HuH-7.5 (cell line): Measurements from ENCODE around the gene GUK1.
A peak's percentile ranks its signal among the peaks of the same experiment; 100 is the strongest.
"Not testable (repeated sequence)": the region's sequence is repeated elsewhere in the genome, so short reads cannot be mapped to it uniquely, and the experiment has no call there.

Experiments used
- DNase-seq: peaks from one replicate; pipeline ENCODE4 v3.0.0; 2011; ENCODE audit warnings: low spot score

GUK1 gene

DNA sequence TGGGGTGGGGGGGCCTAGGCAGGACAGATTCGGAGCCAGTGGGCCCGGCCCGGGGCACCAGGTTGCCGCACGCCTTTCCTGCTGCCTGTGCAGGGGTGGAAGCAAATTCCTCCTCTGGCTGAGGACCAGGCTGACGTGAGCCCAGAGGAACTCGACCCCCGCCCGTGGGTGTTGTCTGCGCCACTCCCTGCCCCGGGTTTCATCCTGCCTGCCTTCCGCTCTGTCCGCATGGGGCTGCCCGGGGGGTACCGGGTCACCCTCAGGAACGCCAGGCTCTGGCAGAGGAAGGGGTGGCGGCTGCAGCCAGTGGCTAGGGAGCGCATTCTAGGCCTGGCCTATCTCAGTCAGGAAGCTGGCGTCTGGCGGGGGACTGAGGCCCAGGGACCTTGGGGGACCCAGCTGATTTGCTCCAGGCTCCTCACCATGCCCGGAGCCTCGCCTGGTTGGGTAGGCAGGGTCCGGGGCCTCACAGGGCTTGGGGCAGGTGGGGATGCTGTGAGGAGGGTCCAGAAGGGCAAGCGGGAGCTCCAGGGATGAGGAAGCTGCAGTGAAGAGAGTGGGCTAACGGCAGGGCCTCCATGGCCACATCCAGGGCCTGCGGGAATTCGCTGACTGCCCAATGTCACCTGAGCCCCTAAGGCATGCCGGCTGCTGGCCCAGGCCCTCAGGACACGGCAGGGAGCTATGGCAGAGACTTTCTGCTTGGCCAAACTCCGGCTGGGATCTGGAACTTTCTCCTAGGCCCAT, 23.1 kb downstream of the GUK1 start:
- no peak for DNase-seq

DNA sequence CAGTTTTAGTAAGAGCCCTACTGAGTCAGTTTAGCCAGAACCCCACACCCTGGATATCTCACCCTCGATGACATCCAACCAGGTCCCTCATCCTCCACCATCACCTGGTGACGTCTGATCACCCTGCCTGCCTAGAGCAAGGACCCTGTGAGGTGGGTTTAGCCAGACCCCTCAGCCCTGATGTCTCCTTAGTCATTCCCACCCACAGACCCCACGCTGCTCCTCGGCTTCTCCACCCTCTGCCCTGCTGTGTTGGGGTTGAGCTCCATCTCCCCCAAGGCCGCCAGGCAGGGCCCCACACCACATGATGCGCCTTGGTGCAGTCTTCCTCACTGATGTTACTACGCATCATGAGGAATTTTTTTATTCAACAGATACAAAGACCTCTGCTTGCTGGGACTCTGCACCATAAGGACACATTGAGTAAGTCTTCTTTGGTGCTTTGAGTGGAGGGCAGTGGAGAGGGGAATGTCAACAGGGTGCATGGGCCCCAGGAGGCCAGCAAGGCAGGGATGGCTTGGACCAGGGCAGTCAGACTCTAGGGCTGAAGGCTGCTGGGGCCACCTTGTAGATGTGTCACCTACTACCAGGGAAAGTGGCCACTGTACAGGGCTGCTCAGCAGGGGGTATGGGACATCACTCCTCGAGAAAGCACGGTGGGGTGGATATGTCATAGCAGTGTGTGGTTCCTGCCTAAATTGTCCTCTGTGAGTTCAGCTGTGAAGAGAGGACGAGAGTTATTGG, 23.9 kb downstream of the GUK1 start:
- no peak for DNase-seq

DNA sequence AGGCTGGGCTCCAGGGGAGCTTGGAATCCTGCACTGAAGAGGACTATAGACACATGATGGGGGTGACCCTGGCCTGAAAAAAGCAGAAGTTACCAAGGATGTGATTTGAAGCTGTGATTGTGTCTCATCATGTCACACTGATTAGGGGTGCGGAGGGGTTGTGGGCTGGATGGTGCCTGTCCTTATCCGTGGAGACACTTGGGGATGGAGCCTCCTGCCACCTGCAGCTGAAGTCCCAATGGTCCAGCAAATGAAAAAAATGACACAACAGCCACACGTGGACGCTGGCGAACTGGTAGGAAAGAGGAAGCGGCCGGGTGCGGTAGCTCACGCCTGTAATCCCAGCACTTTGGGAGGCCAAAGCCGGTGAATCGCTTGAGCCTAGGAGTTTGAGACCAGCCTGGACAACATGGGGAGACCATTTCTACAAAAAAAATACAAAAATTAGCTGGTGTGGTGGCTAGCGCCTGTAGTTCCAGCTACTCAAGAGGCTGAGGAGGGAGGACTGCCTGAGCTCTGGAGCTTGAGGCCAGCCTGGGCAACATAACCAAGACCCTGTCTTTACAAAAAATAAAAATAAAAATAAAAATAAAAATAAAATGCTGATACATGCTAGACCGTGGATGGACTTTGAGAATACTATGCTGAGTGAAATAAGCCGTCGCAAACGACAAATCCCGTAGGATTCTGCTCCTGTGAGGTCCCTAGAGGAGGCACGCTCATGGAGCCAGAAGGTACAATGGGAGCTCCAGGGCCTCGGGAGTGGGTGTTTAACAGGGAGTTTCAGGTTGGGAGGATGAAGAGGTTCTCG, 24.7 kb downstream of the GUK1 start:
- DNase-seq, result no peak

DNA sequence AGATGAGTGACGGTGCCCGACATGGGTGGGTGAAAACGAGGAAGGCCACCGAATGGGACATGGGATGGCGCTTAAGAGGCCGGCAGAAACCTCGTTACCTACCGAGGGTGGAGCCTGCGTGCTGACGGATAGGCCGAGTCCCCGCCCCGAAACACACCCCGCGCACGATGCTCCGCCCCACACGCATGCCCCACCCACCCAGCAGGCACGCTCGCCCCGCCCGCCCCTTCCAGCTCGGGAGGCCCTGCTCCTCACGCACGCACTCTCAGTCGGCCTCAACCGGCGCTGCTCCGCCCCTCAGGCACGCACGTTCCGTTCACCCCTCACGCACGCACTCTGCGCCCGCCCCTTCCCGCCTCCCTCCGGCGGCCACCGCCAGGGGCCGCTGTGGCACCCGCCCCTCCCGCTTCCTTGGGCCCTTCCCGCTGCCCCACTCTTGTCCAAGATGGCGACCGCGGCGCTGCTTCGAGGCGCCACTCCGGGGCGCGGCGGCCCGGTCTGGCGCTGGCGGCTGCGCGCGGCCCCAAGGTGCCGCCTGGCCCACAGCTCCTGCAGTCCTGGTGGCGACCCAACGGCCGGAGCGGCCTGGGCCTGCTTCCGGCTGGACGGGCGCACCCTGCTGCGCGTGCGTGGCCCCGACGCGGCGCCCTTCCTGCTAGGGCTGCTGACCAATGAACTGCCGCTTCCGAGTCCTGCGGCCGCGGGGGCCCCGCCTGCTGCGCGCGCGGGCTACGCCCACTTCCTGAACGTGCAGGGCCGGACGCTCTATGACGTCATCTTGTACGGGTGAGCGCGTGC, 25.5 kb downstream of the GUK1 start, which contains the start of gene IBA57:
IBA57 (plus strand) TSS at position 433 of the 798 bp plus-strand sequence; CDS start at position 446, 13 bp downstream.
- peak; percentile 99 for DNase-seq

DNA sequence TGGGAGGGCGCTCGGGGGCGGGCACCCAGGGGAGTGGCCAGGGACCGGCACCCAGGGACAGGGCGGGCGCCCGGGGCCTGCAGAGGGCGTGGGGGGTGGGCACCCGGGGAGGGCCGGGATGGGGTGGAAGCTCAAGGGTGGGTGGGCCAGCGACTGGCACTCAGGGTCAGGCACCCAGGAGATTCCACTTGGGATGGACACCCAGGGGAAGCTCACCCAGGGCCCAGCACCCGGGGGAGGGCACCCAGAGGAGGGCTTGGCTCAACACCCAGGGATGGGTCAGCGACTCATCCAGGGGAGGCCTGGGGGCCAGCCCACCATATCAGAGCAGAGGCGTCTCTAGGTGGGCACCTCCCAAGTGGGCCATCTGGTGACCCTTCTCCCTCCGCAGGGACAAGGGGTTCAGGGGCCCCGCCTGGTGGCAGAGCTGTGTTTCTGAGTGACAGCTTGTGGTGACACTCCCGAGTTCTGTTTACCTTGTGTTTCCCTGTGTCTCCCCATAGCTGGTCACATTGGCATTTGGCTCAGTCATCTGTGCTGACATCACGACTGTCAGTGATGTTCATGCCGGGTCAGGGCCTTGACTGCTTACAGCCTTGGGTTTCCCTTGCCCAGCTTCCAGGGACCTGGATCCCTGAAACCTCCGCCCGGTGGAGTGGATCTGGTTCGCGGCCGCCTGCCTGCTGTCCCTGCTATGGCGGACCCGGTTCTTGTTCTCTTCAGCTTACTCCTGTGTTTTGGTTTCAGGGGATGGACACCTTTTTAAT, 26.3 kb downstream of the GUK1 start:
- peak; percentile 84 for DNase-seq

DNA sequence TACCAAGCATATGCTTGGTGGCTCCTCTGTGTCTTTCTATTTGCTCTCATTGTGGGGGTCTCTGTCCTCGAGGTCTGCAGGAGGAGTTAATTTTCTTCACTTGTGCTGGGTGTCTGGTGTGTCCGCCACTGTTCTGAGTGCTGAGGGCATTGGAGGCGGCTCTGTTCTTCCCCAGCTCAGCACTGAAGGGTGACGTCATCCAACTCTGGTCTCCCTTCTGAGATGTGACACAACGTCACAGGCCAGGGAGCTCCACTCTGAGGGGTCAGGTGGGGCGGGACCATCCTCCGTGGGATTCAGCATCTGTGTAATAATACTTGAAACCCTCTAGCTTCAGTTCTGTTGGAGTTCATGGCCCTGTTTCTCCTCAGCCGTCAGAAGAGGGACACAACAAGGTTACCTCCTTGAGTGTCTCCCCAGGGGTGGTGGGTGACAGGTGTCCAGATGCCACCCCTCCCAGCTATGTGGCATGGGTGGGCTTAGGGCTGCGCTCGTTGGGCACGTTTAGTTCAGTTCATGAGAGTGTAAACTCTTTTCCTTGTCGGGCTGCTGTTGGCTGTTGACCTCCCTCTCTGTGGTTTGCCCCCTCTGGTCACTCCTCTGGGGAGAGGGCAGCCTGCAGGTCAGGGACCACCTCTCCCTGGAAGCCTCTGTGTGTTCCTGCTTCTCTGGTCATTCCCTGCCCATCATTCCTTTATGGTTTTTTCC, 28.6 kb downstream of the GUK1 start:
- DNase-seq, result no peak

DNA sequence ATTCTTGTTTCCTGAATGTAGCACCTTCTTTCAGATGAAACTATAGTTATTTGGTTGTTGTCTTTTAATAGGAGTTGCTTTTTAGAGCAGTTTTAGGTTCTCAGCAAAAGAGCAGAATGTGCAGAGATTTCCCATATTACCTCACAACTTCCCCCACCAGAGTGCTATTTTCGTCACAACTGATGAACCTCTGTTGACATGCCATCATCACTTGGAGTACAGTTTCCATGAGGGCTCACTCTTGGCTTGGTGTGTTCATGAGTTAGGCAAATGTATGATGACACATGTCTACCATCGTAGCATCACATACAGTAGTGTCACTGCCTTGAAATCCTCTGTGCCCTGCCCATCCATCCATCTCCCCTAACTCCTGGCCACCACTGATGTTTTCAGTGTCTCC, 29.3 kb downstream of the GUK1 start:
- no peak for DNase-seq

DNA sequence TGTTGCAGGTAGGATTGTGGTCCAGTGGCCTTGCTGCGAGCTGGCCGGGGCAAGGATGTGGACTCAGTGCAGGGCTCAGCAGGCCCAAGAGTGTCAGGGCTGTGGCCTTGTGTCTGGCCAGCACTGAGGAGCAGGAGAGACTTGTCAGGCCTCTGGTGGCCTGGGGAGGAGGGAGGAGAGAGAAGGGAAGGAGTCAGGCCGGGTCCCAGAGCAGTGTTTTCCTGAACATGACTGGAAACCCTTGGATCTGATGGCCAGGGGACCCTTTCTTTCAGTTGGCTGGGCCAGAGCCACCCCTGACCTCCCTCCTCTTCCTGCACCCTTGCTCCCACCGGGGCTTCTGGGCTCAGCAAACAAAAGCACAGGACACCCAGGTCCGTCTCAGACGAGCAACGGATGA, 30.6 kb downstream of the GUK1 start:
- no peak for DNase-seq

DNA sequence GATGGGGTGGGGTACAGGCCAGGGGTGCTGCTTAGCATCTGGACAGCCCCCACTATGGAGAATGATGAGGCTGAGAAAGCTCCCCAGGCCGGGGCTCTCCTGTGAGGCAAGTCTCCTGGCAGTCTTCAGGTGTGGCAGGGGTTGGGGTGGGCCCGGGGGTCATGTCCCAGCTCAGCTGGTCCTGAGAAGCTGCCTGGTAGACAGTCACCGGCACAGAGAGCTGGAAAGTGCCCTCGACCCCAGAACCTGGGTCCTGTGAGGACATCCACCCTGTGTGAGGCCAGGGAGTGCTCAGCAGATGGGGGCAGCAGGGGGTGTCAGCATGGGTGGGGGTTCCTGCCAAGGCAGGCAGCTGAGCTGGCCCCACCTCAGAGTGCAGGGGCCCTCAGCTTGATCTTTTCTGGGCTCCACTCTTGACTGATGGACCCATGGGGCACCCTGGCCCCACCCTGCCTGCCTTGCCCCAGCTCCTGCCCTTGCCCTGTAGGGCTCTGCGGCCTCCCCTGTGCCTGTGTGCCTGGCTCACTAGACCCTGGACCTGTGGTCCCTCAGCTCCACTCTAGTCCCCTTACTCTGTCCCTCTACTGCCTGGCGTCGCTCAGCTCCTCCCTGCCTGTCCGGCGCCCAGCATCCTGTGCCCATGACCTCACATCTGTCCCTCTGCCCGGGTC, 31.3 kb downstream of the GUK1 start:
- no peak for DNase-seq

DNA sequence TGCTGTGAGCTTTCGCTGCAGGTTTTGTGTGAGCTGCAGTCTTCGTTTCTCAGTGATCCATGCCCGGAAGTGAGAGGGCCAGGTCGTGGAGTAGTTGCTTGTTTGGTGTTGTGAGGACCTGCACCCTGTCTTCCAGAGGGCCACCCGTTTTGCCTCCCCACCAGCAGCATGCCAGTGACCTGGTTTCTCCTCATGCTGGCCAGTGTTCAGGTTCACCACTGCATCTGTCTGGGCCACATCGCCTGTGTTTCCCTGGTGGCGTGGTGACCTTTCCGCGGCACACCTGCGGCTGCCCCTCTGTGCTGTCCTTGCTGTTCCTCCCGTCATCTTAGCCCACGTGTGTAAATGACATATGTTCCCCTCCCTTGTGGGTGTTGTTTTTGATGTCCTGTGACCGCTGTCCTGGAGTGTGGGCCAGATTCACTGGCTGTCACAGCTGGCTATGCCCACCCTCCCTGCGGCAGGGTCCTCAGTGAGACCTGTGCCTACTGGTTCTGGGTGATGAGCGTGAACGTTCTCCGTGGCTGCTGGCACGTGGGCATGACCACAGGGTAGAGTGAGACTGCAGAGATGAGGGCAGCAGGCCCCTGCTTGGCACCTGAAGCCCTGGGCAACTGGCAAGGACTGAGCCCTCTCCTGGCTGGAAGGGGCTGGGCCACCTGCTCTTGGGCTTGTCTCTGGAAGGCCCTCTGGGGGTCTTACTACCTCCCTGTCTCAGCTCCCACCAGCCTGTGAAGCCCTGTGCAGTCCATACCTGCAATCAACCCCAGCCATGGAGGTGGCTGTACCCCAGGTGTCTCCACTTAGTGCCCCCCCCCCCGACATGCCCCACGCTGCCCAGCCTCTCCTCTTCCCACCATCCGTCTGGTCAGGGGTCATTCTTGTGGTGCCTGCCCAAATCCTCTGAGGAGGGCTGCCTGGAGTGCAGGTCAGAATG, 32.8 kb downstream of the GUK1 start:
- DNase-seq, result no peak

DNA sequence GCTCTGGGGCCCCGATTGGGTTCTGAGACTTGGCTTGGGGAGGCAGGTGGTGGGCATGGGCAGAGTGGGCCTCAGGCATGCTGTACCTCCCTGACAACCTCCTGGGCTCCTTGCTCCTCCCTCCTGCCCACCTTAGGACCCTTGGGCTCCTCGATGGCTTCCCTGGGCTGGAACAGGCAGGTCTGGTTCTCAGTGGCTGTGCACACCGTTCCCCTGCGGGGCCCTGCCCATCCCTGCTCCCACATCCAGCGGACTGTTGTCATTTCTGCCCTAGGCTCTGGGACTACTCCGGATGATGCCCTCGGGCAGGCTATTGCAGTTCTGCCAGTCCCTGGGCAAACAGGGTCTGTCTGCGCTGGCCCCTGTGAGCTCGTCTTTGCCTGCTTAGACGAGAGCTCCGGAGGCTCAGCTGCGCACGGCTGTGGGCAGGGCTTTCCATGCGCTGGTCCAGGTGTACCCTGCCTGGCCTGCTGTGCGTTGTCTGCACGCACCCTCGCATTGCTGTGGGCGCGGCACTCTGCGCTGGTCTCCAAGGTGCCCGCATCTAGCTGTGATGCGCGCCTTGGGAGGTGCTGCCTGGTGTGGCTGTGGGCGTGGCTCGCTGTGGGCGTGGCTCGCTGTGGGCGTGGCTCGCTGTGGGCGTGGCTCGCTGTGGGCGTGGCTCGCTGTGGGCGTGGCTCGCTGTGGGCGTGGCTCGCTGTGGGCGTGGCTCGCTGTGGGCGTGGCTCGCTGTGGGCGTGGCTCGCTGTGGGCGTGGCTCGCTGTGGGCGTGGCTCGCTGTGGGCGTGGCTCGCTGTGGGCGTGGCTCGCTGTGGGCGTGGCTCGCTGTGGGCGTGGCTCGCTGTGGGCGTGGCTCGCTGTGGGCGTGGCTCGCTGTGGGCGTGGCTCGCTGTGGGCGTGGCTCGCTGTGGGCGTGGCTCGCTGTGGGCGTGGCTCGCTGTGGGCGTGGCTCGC, 33.7 kb downstream of the GUK1 start:
- DNase-seq, result not testable (repeated sequence)

DNA sequence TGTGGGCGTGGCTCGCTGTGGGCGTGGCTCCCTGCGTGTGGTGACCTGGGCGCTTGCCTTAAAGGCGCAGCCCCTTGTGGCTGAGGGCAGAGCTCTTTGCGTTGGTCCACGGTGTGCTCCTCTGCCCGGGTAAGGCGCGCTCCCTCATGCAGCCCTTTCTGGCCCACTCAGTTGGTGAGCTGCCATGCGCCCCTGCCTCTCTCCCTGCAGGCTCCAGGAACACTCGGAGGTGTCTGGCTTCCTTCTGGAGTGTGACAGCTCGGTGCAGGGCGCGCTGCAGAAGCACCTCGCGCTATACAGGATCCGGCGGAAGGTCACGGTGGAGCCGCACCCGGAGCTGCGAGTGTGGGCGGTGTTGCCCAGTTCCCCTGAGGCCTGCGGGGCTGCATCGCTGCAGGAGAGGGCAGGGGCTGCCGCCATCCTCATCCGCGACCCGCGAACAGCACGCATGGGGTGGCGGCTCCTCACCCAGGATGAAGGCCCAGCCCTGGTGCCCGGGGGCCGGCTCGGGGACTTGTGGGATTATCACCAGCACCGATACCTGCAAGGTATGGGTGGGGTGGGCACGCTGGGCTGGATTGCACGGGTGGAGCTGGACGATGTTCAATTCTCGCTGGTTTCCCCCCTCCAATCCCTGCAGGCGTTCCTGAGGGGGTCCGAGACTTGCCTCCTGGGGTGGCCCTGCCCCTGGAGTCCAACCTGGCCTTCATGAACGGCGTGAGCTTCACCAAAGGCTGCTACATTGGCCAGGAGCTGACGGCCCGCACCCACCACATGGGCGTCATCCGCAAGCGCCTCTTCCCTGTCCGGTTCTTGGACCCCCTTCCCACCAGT, 34.6 kb downstream of the GUK1 start:
- DNase-seq, result no peak

DNA sequence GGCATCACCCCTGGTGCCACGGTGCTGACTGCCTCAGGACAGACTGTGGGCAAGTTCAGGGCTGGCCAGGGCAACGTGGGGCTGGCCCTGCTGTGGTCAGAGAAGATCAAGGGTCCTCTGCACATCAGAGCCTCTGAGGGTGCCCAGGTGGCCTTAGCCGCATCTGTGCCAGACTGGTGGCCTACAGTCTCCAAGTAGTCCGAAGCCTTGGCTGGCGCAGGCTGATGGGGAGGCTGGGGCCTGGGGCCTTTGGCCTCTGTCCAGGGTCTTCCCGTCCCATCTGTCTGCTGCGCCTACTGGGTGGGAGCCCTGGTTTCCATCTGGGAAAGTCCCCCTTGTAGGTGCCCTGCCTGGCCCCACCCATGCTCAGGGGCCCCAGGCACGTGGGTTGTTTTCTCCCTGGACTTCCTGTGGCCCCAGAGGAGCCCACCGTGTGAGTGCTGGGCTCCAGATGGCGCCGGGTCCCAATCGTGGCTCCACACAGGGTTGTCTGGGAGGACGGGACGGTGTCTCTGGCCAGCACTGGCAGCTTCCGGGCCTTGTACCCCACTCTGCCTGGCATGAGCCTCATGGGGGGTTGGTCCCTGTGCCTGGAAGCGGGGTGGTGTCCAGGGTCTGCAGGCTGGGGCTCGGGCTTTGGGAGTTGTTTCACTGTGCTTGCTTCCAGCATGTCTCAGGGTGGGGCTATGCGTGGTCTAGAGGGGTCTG, 35.4 kb downstream of the GUK1 start:
- no peak for DNase-seq

DNA sequence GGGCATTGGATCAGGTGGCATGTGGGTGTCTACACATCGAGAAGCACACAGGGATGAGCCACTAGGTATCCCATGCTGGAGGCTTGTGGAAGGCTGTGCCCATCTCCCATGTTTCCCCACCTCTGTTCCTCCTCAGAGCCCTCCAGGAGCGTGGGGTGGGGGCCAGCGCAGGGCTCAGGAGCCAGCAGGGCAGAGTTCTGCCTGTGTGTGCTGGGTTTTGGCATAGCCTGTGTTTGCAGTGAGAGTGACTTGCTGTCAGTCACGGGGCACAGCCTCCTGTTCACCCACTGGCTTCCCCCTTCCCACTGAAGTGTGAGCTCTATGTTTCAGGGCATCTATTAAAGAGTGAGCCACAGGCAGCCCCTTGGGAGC, 35.9 kb downstream of the GUK1 start:
- DNase-seq, result no peak

DNA sequence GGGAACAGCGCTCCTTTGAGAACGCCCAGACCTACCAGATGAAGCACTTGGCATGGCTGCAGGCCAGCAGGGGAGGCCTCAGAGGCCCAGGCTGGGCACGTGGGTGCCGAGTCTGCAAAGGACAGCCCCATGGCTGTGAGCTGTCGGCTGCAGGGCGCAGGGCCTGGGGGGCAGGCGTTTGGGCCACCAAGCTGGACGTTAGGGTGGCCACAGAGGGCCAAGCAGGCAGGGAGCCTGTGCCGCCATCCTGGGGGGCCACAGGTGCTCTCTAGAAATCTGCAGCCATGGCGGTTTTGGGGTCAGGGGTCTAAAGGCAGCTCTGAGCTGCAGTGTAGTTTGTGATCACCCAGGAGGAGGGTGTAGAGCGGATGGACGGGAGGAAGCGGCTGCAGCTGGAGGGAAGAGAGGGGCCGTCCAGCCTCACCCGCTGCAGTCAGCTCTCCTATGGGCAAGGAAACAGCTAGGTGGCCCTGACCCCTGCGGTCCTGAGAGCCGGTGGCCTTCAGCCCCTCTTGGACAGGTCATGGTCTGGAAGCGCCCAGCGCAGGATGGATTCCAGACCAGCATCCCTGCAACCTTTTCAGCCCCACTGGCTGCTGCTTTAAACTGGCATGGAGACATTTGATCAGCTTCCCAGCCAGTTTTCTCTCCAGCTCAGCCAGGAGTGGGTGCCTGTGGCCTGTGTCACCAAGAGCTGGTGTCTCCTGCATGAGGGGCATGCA, 36.5 kb downstream of the GUK1 start:
- DNase-seq, result no peak

DNA sequence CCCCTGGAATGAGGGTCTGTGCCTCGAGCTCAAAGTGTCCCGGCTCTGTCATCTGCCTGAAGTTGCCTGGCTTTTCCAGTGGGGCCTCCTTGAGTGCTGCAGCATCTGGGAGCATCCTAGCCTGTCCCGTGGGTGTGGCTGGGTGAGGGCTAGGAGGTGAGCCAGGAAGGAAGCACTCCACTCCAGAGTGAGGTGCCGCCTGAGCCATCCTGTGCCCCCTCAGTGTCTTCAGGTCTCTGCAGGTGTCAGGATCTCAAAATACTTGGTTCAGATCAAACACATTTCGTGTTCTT, 37.0 kb downstream of the GUK1 start:
- no peak for DNase-seq
